ENCODE data around the gene ENO2.

DNA sequence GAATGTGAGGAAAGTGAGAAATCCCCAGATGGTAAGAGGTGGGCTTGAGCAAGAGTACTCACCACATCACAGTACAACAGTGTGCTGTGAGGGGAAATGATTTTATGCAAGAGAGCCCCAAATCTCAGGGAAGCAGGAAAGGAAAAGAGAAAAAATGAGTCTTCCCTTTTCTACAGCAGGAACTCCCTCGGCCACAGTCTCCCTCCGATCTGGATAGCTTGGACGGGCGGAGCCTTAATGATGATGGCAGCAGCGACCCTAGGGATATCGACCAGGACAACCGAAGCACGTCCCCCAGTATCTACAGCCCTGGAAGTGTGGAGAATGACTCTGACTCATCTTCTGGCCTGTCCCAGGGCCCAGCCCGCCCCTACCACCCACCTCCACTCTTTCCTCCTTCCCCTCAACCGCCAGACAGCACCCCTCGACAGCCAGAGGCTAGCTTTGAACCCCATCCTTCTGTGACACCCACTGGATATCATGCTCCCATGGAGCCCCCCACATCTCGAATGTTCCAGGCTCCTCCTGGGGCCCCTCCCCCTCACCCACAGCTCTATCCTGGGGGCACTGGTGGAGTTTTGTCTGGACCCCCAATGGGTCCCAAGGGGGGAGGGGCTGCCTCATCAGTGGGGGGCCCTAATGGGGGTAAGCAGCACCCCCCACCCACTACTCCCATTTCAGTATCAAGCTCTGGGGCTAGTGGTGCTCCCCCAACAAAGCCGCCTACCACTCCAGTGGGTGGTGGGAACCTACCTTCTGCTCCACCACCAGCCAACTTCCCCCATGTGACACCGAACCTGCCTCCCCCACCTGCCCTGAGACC, 21.2 kb downstream of the ENO2 start:
- TF ChIP-seq SIN3A (IDR thresholded peaks at IDR 0.05; ENCODE audit: borderline replicate concordance, low read depth, low read length) (no peak), REST (IDR thresholded peaks at IDR 0.05; ENCODE audit: low read depth, low read length) (no peak), RXRA (IDR thresholded peaks at IDR 0.05; ENCODE audit: borderline replicate concordance, low read depth) (no peak), RFX5 (IDR thresholded peaks at IDR 0.05; ENCODE audit: low read length) (no peak), GABPA (IDR thresholded peaks at IDR 0.05; ENCODE audit: low read depth) (no peak), NRF1 (IDR thresholded peaks at IDR 0.05; ENCODE audit: low read depth, low read length) (no peak), FOXM1 (IDR thresholded peaks at IDR 0.05; ENCODE audit: low read depth) (no peak), USF2 (IDR thresholded peaks at IDR 0.05; ENCODE audit: borderline replicate concordance, low read depth, low read length) (no peak), SMC3 (IDR thresholded peaks at IDR 0.05; ENCODE audit: low read depth, low read length) (no peak), TCF12 (IDR thresholded peaks at IDR 0.05) (no peak)
- TF ChIP-seq, protein P1, sequence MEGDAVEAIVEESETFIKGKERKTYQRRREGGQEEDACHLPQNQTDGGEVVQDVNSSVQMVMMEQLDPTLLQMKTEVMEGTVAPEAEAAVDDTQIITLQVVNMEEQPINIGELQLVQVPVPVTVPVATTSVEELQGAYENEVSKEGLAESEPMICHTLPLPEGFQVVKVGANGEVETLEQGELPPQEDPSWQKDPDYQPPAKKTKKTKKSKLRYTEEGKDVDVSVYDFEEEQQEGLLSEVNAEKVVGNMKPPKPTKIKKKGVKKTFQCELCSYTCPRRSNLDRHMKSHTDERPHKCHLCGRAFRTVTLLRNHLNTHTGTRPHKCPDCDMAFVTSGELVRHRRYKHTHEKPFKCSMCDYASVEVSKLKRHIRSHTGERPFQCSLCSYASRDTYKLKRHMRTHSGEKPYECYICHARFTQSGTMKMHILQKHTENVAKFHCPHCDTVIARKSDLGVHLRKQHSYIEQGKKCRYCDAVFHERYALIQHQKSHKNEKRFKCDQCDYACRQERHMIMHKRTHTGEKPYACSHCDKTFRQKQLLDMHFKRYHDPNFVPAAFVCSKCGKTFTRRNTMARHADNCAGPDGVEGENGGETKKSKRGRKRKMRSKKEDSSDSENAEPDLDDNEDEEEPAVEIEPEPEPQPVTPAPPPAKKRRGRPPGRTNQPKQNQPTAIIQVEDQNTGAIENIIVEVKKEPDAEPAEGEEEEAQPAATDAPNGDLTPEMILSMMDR (IDR thresholded peaks at IDR 0.05), result no peak

All from SK-N-SH (cell line).